ENCODE results near the gene ICOS. TPM values are rescaled to one million over a fixed set of nuclear protein-coding genes. Genes with fewer than 3 reads are reported as not detected.

Gene ICOS
- total and polyA plus RNA-seq, 10 of the 15 experiments (the other 5 are each of a cell fraction or from before 2014, with no cell fraction given) = 0.47 to 36.0 (median 0.87) TPM

GRCh38 chr2:203987959-203988358 is 51.4 kb downstream of the ICOS start:
- Histone ChIP-seq H4K20me1 (ENCODE audit: control insufficient read depth, insufficient read depth) (no peaks in the 10 kb centered on the region), H3K4me3 (no peak overlapping the region), H3K4me1 (ENCODE audit: control insufficient read depth, insufficient read depth, low read length) (no peaks in the 10 kb centered on the region), H3K4me2 (ENCODE audit: control insufficient read depth, insufficient read depth) (no peak overlapping the region), H2AFZ (ENCODE audit: control insufficient read depth, low read depth, low read length) (no peak overlapping the region), H3K36me3 (ENCODE audit: control insufficient read depth in 2 of 2, insufficient read depth in 2 of 2, low read length in 1 of 2) (no peaks in the 10 kb centered on the region), H3K27ac (ENCODE audit: control insufficient read depth, insufficient read depth) (no peak overlapping the region), H3K27me3 (replicated peaks in 1 of 2; ENCODE audit: control insufficient read depth in 2 of 2, insufficient read depth in 2 of 2, low read length in 1 of 2) (peaks cover 1 to 4% of the 10 kb centered on the region in 2 experiments; a peak in 2 of 4 replicates), H3K79me2 (ENCODE audit: control insufficient read depth, insufficient read depth, low read length) (no peaks in the 10 kb centered on the region), H3K9ac (ENCODE audit: control insufficient read depth, insufficient read depth, low read length) (no peak overlapping the region), H3K9me3 (replicated peaks; ENCODE audit: control insufficient read depth, insufficient read depth, low read length) (no peaks in the 10 kb centered on the region)
- in situ Hi-C loops (cut with MboI) (no loop called here), intact Hi-C loops (cut with micrococcal nuclease; ENCODE audit: unreplicated experiment) (no loop called here)
- FAIRE-seq (no peak), ATAC-seq (no peak), DNase-seq (ENCODE audit: low read depth, low spot score) (no peak)
- 48% methylated on average over 2 of the region's 2 CpGs for WGBS (ENCODE audit: insufficient coverage, insufficient replicate concordance, low lambda C conversion rate, missing lambda C conversion rate)
- ChIA-PET CTCF (interaction anchor here (1.8 kb wide), 1 partner anchor 36 kb away, joined by 5 read pairs; no protein-coding TSS in a partner anchor), POLR2A (no interaction called here), SMC1A (ENCODE audit: uncharacterized antibody, unreplicated experiment) (no interaction called here), RAD21 (ENCODE audit: unreplicated experiment) (no interaction called here)
- no TSS peak for BruUV-seq (replicated peaks)
- TF ChIP-seq SMC3 (IDR thresholded peaks at IDR 0.05; ENCODE audit: borderline replicate concordance, low read length) = no peak
- TF ChIP-seq JUNB (IDR thresholded peaks at IDR 0.05) = no peak
- no peak for TF ChIP-seq CBX5 (IDR thresholded peaks at IDR 0.05; ENCODE audit: low read depth)
- TF ChIP-seq SREBF2 (IDR thresholded peaks at IDR 0.05; ENCODE audit: low read length) = no peak
- no peak for TF ChIP-seq POU2F2 (IDR thresholded peaks at IDR 0.05; ENCODE audit: borderline replicate concordance, low read depth, low read length)
- no peak for TF ChIP-seq IKZF2 (IDR thresholded peaks at IDR 0.05)
- no peak for TF ChIP-seq ZBTB33 (IDR thresholded peaks at IDR 0.05)
- TF ChIP-seq CHD4 (IDR thresholded peaks at IDR 0.05) = no peak
- no peak for TF ChIP-seq EZH2 (IDR thresholded peaks at IDR 0.05; ENCODE audit: borderline replicate concordance, control insufficient read depth, low read depth, low read length)
- TF ChIP-seq ATF2 (IDR thresholded peaks at IDR 0.05; ENCODE audit: low read length) = no peak
- no peak for TF ChIP-seq IKZF1 (conservative IDR thresholded peaks at IDR 0.05)
- TF ChIP-seq ATF7 (IDR thresholded peaks at IDR 0.05; ENCODE audit: low read depth) = no peak
- no peak for TF ChIP-seq EP300 (IDR thresholded peaks at IDR 0.05; ENCODE audit: borderline replicate concordance in 1 of 2, control insufficient read depth in 1 of 2, low read depth in 2 of 2, low read length in 2 of 2)
- TF ChIP-seq SMAD1 (IDR thresholded peaks at IDR 0.05; ENCODE audit: low read depth, partially characterized antibody) = no peak
- no peak for TF ChIP-seq GABPA (IDR thresholded peaks at IDR 0.05; ENCODE audit: low read depth)

Measured in GM12878 (cell line).